Uterus (tissue), 2 donors: ENCODE data around the gene RBM15B.

Experiments used
- POLR2A ChIP-seq, 2 donors: fragments of 450-650 bp; IDR thresholded peaks; one replicate each; pipeline ENCODE4 v1.6.1; 2016; ENCODE audit warnings: antibody characterized with exemption in 2 of 2, mild to moderate bottlenecking in 1 of 2, moderate library complexity in 1 of 2
- TF ChIP-seq, protein P1 (sequence below), 4 experiments: fragments of 200-600 bp in 2 of 4; fragments of 450-650 bp in 2 of 4; sonication (generic) in 2 of 4; IDR thresholded peaks; one replicate each; pipeline ENCODE4 v1.5.1; 2016 to 2019; ENCODE audit warnings: antibody characterized with exemption in 4 of 4, mild to moderate bottlenecking in 2 of 4, moderate library complexity in 1 of 4

DNA sequence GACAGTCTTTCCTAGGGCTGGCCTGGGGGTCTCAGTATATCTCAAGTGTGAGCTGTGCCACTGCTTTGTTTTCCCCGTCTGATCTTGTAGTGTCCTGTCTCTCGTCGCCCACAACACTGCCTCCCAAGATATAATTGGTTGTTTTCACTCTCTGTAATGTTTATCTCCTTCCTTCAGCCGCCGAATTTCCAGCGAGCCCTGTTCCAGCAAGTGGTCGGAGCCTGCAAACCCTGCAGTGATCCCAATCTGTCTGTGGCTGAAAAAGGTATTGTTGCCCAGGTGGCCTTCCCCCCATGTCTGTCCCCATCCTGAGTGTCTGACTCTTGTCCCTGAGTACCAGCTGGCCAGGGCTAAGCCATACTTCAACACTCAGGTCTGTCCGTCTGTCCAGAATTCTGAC is 15.5 kb upstream of the RBM15B start:
- TF ChIP-seq, protein P1, sequence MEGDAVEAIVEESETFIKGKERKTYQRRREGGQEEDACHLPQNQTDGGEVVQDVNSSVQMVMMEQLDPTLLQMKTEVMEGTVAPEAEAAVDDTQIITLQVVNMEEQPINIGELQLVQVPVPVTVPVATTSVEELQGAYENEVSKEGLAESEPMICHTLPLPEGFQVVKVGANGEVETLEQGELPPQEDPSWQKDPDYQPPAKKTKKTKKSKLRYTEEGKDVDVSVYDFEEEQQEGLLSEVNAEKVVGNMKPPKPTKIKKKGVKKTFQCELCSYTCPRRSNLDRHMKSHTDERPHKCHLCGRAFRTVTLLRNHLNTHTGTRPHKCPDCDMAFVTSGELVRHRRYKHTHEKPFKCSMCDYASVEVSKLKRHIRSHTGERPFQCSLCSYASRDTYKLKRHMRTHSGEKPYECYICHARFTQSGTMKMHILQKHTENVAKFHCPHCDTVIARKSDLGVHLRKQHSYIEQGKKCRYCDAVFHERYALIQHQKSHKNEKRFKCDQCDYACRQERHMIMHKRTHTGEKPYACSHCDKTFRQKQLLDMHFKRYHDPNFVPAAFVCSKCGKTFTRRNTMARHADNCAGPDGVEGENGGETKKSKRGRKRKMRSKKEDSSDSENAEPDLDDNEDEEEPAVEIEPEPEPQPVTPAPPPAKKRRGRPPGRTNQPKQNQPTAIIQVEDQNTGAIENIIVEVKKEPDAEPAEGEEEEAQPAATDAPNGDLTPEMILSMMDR (IDR thresholded peaks at IDR 0.05), result no peak
- TF ChIP-seq POLR2A (IDR thresholded peaks at IDR 0.05), result no peak
